Karpas-422 (cell line): Measurements from ENCODE around the gene OR52E4. TPM values are rescaled to one million over a fixed set of nuclear protein-coding genes. Genes with fewer than 3 reads are reported as not detected.

ENCODE experiments used
- DNase-seq: peaks from one replicate; pipeline ENCODE4 v3.0.0-alpha.2; 2015
- H2AFZ ChIP-seq: fragments of 200-600 bp; sonication (generic); 2 replicates; pipeline ENCODE4 v1.6.1; 2014; ENCODE audit warnings: antibody characterized with exemption, low read length, mixed read lengths
- H3K27ac ChIP-seq: fragments of 200-600 bp; sonication (generic); 2 replicates; pipeline ENCODE4 v1.5.1; 2014; ENCODE audit warnings: mild to moderate bottlenecking, low read length, moderate library complexity
- H3K27me3 ChIP-seq: fragments of 200-600 bp; sonication (generic); 2 replicates; pipeline ENCODE4 v1.6.1; 2014; ENCODE audit warnings: low read length, mixed read lengths
- H3K36me3 ChIP-seq: fragments of 200-600 bp; sonication (generic); 2 replicates; pipeline ENCODE4 v1.6.1; 2014; ENCODE audit warnings: low read length, mixed read lengths; ENCODE audit not compliant: insufficient read depth
- H3K4me1 ChIP-seq: fragments of 200-600 bp; sonication (generic); 2 replicates; pipeline ENCODE4 v1.6.1; 2014; ENCODE audit warnings: mild to moderate bottlenecking, low read length, mixed read lengths
- H3K4me2 ChIP-seq: fragments of 200-600 bp; sonication (generic); 2 replicates; pipeline ENCODE4 v1.6.1; 2014; ENCODE audit warnings: low read length, low read depth, mild to moderate bottlenecking; ENCODE audit not compliant: poor library complexity, severe bottlenecking
- H3K4me3 ChIP-seq: fragments of 200-600 bp; sonication (generic); 2 replicates; pipeline ENCODE4 v1.5.1; 2014; ENCODE audit warnings: mild to moderate bottlenecking, antibody characterized with exemption, low read length, mixed read lengths
- H3K79me2 ChIP-seq: fragments of 200-600 bp; sonication (generic); 2 replicates; pipeline ENCODE4 v1.6.1; 2014; ENCODE audit warnings: mild to moderate bottlenecking, low read length, mixed read lengths
- H3K9ac ChIP-seq: fragments of 200-600 bp; sonication (generic); 2 replicates; pipeline ENCODE4 v1.6.0; 2014; ENCODE audit warnings: low read length
- H3K9me2 ChIP-seq: fragments of 200-600 bp; sonication (generic), shearing (Covaris generic); replicated peaks from 2 replicates; pipeline ENCODE4 v1.6.0; 2014; ENCODE audit warnings: mild to moderate bottlenecking, low read length, moderate library complexity; ENCODE audit not compliant: insufficient read depth
- H3K9me3 ChIP-seq: fragments of 300-700, 200-600 bp; sonication (generic); 2 replicates; pipeline ENCODE4 v1.6.1; 2014; ENCODE audit warnings: low read length, mixed read lengths
- H4K20me1 ChIP-seq: fragments of 200-600 bp; sonication (generic); 2 replicates; pipeline ENCODE4 v1.6.1; 2014; ENCODE audit warnings: mild to moderate bottlenecking, antibody characterized with exemption, low read length, low read depth; ENCODE audit not compliant: insufficient read depth
- total RNA-seq: library from RNA; depleted of rRNA; stranded (reverse); fragments of >200 nt; shearing (Covaris generic); gene quantifications from 2 replicates; pipeline ENCODE4 v1.2.3, GENCODE V29; 2014; ENCODE audit warnings: low replicate concordance; rRNA removed

The OR52E4 gene
- total RNA-seq, 1 experiment from 2014 or later, result not detected

GRCh38 chr11:5930614-5931013 lies 50.2 kb downstream of the OR52E4 start:
- Histone ChIP-seq H4K20me1 (no peaks in the 10 kb centered on the region), H3K4me1 (no peaks in the 10 kb centered on the region), H2AFZ (no peak overlapping the region), H3K9ac (no peak overlapping the region), H3K4me3 (no peak overlapping the region), H3K4me2 (no peak overlapping the region), H3K27me3 (no peaks in the 10 kb centered on the region), H3K79me2 (no peaks in the 10 kb centered on the region), H3K27ac (no peak overlapping the region), H3K9me3 (no peaks in the 10 kb centered on the region), H3K36me3 (no peaks in the 10 kb centered on the region), H3K9me2 (no peaks in the 10 kb centered on the region)
- DNase-seq, result no peak

- H3K4me1 ChIP-seq, result no peaks in the 10 kb centered on the region
- H3K36me3 ChIP-seq, result no peaks in the 10 kb centered on the region
- no peak overlapping the region for H3K9ac ChIP-seq
- H3K27me3 ChIP-seq, result no peaks in the 10 kb centered on the region
- H4K20me1 ChIP-seq, result no peaks in the 10 kb centered on the region
- H3K4me3 ChIP-seq, result no peak overlapping the region
- H3K4me2 ChIP-seq, result no peak overlapping the region
- no peak overlapping the region for H3K27ac ChIP-seq
- peak; percentile 24 for DNase-seq
- no peak overlapping the region for H2AFZ ChIP-seq
- H3K9me3 ChIP-seq, result no peaks in the 10 kb centered on the region
- H3K79me2 ChIP-seq, result no peaks in the 10 kb centered on the region
- H3K9me2 ChIP-seq, result no peaks in the 10 kb centered on the region
Observed at GRCh38 chr11:5931061-5931460, 50.6 kb downstream of the OR52E4 start.

GRCh38 chr11:5932671-5933070 lies 52.2 kb downstream of the OR52E4 start:
- Histone ChIP-seq H3K27me3 (no peaks in the 10 kb centered on the region), H2AFZ (no peak overlapping the region)

GRCh38 chr11:5933116-5933515 lies 52.7 kb downstream of the OR52E4 start:
- Histone ChIP-seq H3K9me2 (no peaks in the 10 kb centered on the region), H2AFZ (no peak overlapping the region), H3K9ac (no peak overlapping the region), H4K20me1 (no peaks in the 10 kb centered on the region), H3K27me3 (no peaks in the 10 kb centered on the region), H3K4me2 (no peak overlapping the region), H3K4me1 (no peaks in the 10 kb centered on the region), H3K9me3 (no peaks in the 10 kb centered on the region), H3K4me3 (no peak overlapping the region), H3K79me2 (no peaks in the 10 kb centered on the region), H3K27ac (no peak overlapping the region), H3K36me3 (no peaks in the 10 kb centered on the region)
- peak; percentile 17 for DNase-seq

More at GRCh38 chr11:5932671-5933070, 52.2 kb downstream of the OR52E4 start:
- Histone ChIP-seq H3K4me3 (no peak overlapping the region), H3K4me2 (no peak overlapping the region), H4K20me1 (no peaks in the 10 kb centered on the region), H3K79me2 (no peaks in the 10 kb centered on the region), H3K4me1 (no peaks in the 10 kb centered on the region), H3K9me2 (no peaks in the 10 kb centered on the region), H3K9me3 (no peaks in the 10 kb centered on the region), H3K9ac (no peak overlapping the region), H3K27ac (no peak overlapping the region), H3K36me3 (no peaks in the 10 kb centered on the region)
- peak; percentile 17 for DNase-seq

Other genes starting within 250 kb of the OR52E4 start
- gene TRIM5, start 195.6 kb upstream of the OR52E4 start, total RNA-seq, result 26.1 and 31.4 TPM in 2 replicates
- 90.0 and 112 TPM in 2 replicates for gene TRIM22, start 190.8 kb upstream of the OR52E4 start, total RNA-seq
- gene OR56B1, start 144.2 kb upstream of the OR52E4 start, total RNA-seq, result not detected in 2 replicates
- not detected in 2 replicates for gene OR52N4, start 126.4 kb upstream of the OR52E4 start, total RNA-seq
- not detected in 2 replicates for gene OR52N5, start 97.3 kb upstream of the OR52E4 start, total RNA-seq
- not detected in 2 replicates for gene OR52N1, start 89.4 kb upstream of the OR52E4 start, total RNA-seq
- gene OR52N2, start 71.7 kb upstream of the OR52E4 start, total RNA-seq, result not detected in 2 replicates
- not detected in 2 replicates for gene OR52E6, start 38.7 kb upstream of the OR52E4 start, total RNA-seq
- not detected in 2 replicates for gene OR52E8, start 22.9 kb upstream of the OR52E4 start, total RNA-seq
- not detected in 2 replicates for gene OR52E5, start 12.6 kb downstream of the OR52E4 start, total RNA-seq
- not detected in 2 replicates for gene OR56A3, start 61.6 kb downstream of the OR52E4 start, total RNA-seq
- not detected in 2 replicates for gene OR56A5, start 87.9 kb downstream of the OR52E4 start, total RNA-seq
- gene OR52L1, start 106.4 kb downstream of the OR52E4 start, total RNA-seq, result not detected in 2 replicates
- gene OR56A4, start 126.3 kb downstream of the OR52E4 start, total RNA-seq, result not detected in 2 replicates
- gene OR56A1, start 150.1 kb downstream of the OR52E4 start, total RNA-seq, result not detected in 2 replicates
- gene OR56B4, start 227.1 kb downstream of the OR52E4 start, total RNA-seq, result not detected in 2 replicates